C4-2B (cell line): ENCODE measurements around the gene IFNLR1.

Experiments used
- H3K27ac ChIP-seq: fragments of 450-650 bp; 2 replicates; pipeline ENCODE4 v1.5.1; 2017
- ZFX ChIP-seq: fragments of 450-650 bp; IDR thresholded peaks from 2 replicates; pipeline ENCODE4 v1.6.1; 2017
- TF ChIP-seq, protein P1 (sequence below): fragments of 450-650 bp; conservative IDR thresholded peaks from 2 replicates; pipeline ENCODE4 v1.5.1; 2017; ENCODE audit warnings: mild to moderate bottlenecking

Gene IFNLR1

DNA sequence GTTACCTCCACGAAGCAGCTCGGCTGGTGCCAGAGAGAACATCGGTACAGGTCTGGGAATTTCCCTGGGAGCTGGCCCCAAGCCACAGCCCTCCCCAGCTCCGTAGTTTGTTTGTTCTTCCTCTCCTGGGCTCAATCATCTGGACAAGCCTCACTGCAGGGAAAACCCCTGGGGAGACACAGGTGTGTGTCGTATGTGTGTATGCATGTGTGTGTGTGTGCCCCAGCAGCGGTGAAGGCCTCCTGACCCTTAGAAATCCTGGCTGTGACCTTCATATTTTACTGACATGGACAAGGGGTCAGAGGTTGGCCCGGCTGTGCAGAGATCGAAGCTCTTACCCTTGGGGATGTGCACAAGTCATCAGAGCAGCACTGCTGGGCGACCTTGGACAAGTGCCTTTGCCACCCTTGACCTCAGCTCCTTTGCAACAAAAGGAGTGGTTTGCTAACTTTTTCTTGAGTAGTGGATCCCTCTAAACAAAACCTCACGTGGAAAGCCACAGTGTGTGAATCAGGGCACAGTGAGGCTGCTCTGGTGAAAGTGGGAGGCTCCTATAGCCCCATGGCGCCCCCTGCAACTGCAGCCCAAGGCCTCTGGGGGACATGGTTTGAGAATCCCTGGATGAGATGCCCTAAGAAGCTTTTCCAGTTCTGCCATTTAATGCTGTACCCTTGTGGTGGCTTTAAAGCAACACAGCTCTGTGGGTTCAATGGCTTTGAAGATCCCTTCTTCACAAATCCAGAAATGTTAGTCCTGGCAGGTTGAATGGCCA is 31.9 kb downstream of the IFNLR1 start:
- H3K27ac ChIP-seq: no peak overlapping the region
- TF ChIP-seq, protein P1, sequence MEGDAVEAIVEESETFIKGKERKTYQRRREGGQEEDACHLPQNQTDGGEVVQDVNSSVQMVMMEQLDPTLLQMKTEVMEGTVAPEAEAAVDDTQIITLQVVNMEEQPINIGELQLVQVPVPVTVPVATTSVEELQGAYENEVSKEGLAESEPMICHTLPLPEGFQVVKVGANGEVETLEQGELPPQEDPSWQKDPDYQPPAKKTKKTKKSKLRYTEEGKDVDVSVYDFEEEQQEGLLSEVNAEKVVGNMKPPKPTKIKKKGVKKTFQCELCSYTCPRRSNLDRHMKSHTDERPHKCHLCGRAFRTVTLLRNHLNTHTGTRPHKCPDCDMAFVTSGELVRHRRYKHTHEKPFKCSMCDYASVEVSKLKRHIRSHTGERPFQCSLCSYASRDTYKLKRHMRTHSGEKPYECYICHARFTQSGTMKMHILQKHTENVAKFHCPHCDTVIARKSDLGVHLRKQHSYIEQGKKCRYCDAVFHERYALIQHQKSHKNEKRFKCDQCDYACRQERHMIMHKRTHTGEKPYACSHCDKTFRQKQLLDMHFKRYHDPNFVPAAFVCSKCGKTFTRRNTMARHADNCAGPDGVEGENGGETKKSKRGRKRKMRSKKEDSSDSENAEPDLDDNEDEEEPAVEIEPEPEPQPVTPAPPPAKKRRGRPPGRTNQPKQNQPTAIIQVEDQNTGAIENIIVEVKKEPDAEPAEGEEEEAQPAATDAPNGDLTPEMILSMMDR: no peak; the same call in 1 of the 2 replicates
- TF ChIP-seq ZFX: no peak

GRCh38 chr1:24154215-24154614 is 32.9 kb downstream of the IFNLR1 start:
- no peak for TF ChIP-seq ZFX
- TF ChIP-seq, protein P1: no peak
- no peak overlapping the region for H3K27ac ChIP-seq

- no peak for TF ChIP-seq ZFX
- TF ChIP-seq, protein P1: no peak
- H3K27ac ChIP-seq: no peak overlapping the region
Measured at GRCh38 chr1:24152631-24153494, 34.2 kb downstream of the IFNLR1 start.

DNA sequence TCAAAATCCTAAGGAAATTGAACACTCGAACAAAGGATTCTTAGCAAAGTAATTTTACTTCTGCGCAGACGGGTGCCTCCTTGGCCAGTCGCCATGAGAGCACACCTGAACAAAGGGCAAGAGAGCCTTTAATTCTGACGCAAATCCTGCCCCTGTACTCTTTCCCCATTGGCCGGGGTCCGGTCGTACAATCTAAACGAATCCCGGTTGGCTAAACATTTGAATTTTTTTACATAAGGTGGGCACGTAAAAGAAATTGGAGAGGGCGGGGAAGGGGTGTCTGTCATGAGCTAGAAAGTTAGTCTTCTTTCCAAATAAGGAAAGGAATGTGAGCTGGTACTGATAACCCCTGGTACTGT is 35.9 kb downstream of the IFNLR1 start:
- H3K27ac ChIP-seq: no peak overlapping the region
- TF ChIP-seq ZFX: no peak
- TF ChIP-seq, protein P1: no peak

DNA sequence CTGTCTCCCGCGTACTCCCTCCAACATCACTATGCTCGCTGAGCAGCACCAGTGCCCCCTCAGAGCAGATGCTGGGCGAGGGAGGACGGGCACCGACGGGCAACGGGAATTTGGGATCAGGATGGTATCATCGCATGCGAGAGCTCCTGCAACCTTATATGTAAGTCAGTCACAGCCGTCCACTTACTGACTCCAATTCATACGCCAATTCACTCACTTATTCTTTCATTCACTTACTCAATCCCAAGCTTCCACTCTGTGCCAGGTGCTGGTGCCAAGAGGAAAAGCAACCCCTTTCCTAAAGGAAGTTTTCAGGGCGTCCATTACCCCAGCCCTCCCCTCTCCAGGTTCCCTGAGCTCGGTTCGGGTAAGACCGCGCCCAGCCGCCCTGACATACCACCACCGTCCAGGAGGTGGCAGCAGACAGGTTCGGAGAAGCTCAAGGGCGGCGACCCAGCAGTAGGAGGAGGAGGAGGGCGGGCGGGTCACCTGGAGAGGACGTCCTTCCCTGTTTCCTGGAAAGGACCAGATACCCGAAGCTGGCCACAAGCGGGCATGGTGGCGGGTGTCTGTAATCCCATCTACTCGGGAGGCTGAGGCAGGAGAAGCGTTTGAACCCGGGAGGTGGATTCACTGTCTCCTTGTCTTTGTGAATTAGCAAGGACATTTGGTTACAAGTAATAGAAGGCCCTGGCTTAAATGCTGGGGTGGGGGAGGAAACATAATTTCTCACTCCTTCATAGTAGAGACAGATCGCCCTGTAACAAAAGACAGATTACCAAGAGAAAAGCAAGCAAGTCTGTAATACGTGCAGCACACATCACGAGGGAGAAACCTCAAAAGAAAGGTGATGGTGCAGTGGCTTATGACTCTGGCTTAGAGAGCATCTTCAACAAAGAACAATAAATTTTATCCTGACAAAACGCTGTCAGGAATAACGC is 36.6 kb downstream of the IFNLR1 start:
- H3K27ac ChIP-seq: no peak overlapping the region
- TF ChIP-seq, protein P1: peak; percentile 84
- TF ChIP-seq ZFX: no peak

DNA sequence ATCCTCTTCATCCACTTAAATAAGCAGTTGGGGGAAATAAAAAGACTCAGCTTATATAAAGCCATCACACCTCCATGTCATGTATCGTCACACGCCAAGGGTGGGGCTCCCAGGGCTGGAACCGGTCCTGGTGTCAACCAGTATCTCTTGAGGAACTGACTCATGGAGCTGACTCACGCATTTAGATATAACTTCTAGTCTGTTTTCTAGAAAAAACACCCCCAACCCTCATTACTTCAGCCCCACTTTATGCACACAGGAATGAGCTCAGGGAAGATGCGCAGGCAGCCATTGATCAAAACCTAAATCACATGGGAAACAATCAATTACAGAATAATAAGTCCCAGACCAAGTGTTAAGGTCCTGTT is 37.2 kb downstream of the IFNLR1 start:
- H3K27ac ChIP-seq: no peak overlapping the region

More for the DNA sequence above, 37.2 kb downstream of the IFNLR1 start:
- TF ChIP-seq, protein P1: no peak
- no peak for TF ChIP-seq ZFX
